ENCODE results near the gene SPI1.

Gene SPI1

GRCh38 chr11:47406896-47407745 lies 28.8 kb upstream of the SPI1 start:
- no peak for DNase-seq

GRCh38 chr11:47403571-47403970 lies 25.2 kb upstream of the SPI1 start:
- no peak for DNase-seq

- DNase-seq, result no peak
Observed at GRCh38 chr11:47403135-47403534, 24.8 kb upstream of the SPI1 start.

- no peak for DNase-seq
Observed at GRCh38 chr11:47400768-47401279, 22.5 kb upstream of the SPI1 start.

GRCh38 chr11:47399860-47400767 lies 21.8 kb upstream of the SPI1 start:
- peak; percentile 75 for DNase-seq

GRCh38 chr11:47398551-47398950 lies 20.2 kb upstream of the SPI1 start:
- DNase-seq, result no peak

- no peak for DNase-seq
Observed at GRCh38 chr11:47398011-47398410, 19.7 kb upstream of the SPI1 start.

- DNase-seq, result no peak
Observed at GRCh38 chr11:47396049-47396320, 17.6 kb upstream of the SPI1 start.

GRCh38 chr11:47395223-47396048 lies 17.1 kb upstream of the SPI1 start:
- DNase-seq, result no peak

- peak; percentile 83 for DNase-seq
Observed at GRCh38 chr11:47394322-47395222, 16.2 kb upstream of the SPI1 start.

- no peak for DNase-seq
Observed at GRCh38 chr11:47394050-47394321, 15.6 kb upstream of the SPI1 start.

GRCh38 chr11:47393163-47394049 lies 15.1 kb upstream of the SPI1 start:
- no peak for DNase-seq

- no peak for DNase-seq
Observed at GRCh38 chr11:47392546-47393162, 14.3 kb upstream of the SPI1 start.

GRCh38 chr11:47391711-47392432 lies 13.5 kb upstream of the SPI1 start:
- no peak for DNase-seq

- DNase-seq, result no peak
Observed at GRCh38 chr11:47391077-47391583, 12.8 kb upstream of the SPI1 start.

- DNase-seq, result no peak
Observed at GRCh38 chr11:47390422-47390760, 12.0 kb upstream of the SPI1 start.

GRCh38 chr11:47389577-47390421 lies 11.5 kb upstream of the SPI1 start:
- peak; percentile 30 for DNase-seq

GRCh38 chr11:47388697-47389576 lies 10.6 kb upstream of the SPI1 start:
- DNase-seq, result no peak

Data from CD4-positive, alpha-beta T cell treated with Interleukin-17A for 4 hours (primary cell).